ENCODE measurements around the gene CCDC185. TPM values are rescaled to one million over a fixed set of nuclear protein-coding genes. Genes with fewer than 3 reads are reported as not detected.

The CCDC185 gene
- total and polyA plus RNA-seq, 4 donors, result not detected

- Histone ChIP-seq H3K36me3 (ENCODE audit: control insufficient read depth in 4 of 4, insufficient read depth in 3 of 4, low read depth in 1 of 4, low read length in 3 of 4) (no peaks in the 10 kb centered on the region), H3K4me3 (ENCODE audit: low read depth in 1 of 3, low read length in 3 of 3) (no peak overlapping the region), H3K9ac (ENCODE audit: low read depth in 1 of 2, low read length in 2 of 2) (no peak overlapping the region), H3K27me3 (ENCODE audit: control insufficient read depth in 4 of 4, insufficient read depth in 4 of 4, low read length in 3 of 4) (no peaks in the 10 kb centered on the region), H3K4me1 (ENCODE audit: control insufficient read depth in 4 of 4, insufficient read depth in 4 of 4, low read length in 3 of 4) (peaks cover 0 to 19% (median 13%) of the 10 kb centered on the region in 4 donors), H3K27ac (ENCODE audit: low read depth in 1 of 2, low read length in 2 of 2) (no peak overlapping the region), H3K9me3 (ENCODE audit: control insufficient read depth in 4 of 4, low read length in 3 of 4) (no peaks in the 10 kb centered on the region)
- no peak for DNase-seq (ENCODE audit: low spot score)
- no peak for TF ChIP-seq NR2F2 (IDR thresholded peaks at IDR 0.05)
- no peak for TF ChIP-seq TAF1 (conservative IDR thresholded peaks at IDR 0.05)
- TF ChIP-seq HNF4A (conservative IDR thresholded peaks at IDR 0.05), result no peak
- 82% methylated on average over 10 of the region's 10 CpGs for WGBS
Observed at GRCh38 chr1:223419561-223419960, 26.3 kb downstream of the CCDC185 start.

DNA sequence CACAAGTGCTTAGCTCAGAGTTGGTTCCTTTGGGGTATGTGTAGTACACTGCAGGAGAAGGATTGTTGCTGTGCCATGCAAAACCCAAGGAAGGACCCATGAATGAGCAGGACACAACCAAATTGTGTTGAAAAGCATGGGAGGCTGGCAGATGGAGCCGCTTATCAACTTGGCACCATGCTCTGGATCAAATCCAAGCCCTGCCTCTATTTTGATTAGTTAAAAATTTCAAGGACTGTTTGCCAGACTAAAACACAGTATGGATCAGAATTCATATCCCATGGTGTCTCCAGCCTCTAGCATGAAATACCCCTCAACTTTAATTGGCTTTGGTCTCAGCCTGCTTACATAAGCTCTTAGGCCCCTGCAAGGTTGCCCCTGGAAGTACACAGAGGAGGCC is 27.8 kb downstream of the CCDC185 start:
- no peaks in the 10 kb centered on the region for H3K27me3 ChIP-seq (ENCODE audit: control insufficient read depth in 4 of 4, insufficient read depth in 4 of 4, low read length in 3 of 4)
- H3K27ac ChIP-seq (ENCODE audit: low read depth in 1 of 2, low read length in 2 of 2), result no peak overlapping the region
- no peak overlapping the region for H3K9ac ChIP-seq (ENCODE audit: low read depth in 1 of 2, low read length in 2 of 2)
- no peaks in the 10 kb centered on the region for H3K9me3 ChIP-seq (ENCODE audit: control insufficient read depth in 4 of 4, low read length in 3 of 4)
- DNase-seq (ENCODE audit: low spot score), result no peak
- H3K4me1 ChIP-seq (ENCODE audit: control insufficient read depth in 4 of 4, insufficient read depth in 4 of 4, low read length in 3 of 4), result peaks cover 0 to 19% (median 13%) of the 10 kb centered on the region in 4 donors
- 20% methylated on average over 1 of the region's 1 CpG for WGBS
- no peaks in the 10 kb centered on the region for H3K36me3 ChIP-seq (ENCODE audit: control insufficient read depth in 4 of 4, insufficient read depth in 3 of 4, low read depth in 1 of 4, low read length in 3 of 4)
- no peak overlapping the region for H3K4me3 ChIP-seq (ENCODE audit: low read depth in 1 of 3, low read length in 3 of 3)
- TF ChIP-seq ATF3 (IDR thresholded peaks at IDR 0.05) (no peak), GABPA (IDR thresholded peaks at IDR 0.05 in 1 of 2, conservative IDR thresholded peaks at IDR 0.05 in 1 of 2) (no peak), YY1 (IDR thresholded peaks at IDR 0.05) (no peak), HNF4G (IDR thresholded peaks at IDR 0.05) (no peak), EGR1 (IDR thresholded peaks at IDR 0.05; ENCODE audit: low read depth in 2 of 2) (no peak), TAF1 (conservative IDR thresholded peaks at IDR 0.05) (no peak), FOXA1 (IDR thresholded peaks at IDR 0.05) (no peak), NR2F2 (IDR thresholded peaks at IDR 0.05) (no peak), RAD21 (IDR thresholded peaks at IDR 0.05) (no peak)
- TF ChIP-seq, protein P1, sequence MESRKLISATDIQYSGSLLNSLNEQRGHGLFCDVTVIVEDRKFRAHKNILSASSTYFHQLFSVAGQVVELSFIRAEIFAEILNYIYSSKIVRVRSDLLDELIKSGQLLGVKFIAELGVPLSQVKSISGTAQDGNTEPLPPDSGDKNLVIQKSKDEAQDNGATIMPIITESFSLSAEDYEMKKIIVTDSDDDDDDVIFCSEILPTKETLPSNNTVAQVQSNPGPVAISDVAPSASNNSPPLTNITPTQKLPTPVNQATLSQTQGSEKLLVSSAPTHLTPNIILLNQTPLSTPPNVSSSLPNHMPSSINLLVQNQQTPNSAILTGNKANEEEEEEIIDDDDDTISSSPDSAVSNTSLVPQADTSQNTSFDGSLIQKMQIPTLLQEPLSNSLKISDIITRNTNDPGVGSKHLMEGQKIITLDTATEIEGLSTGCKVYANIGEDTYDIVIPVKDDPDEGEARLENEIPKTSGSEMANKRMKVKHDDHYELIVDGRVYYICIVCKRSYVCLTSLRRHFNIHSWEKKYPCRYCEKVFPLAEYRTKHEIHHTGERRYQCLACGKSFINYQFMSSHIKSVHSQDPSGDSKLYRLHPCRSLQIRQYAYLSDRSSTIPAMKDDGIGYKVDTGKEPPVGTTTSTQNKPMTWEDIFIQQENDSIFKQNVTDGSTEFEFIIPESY (IDR thresholded peaks at IDR 0.05), result no peak

DNA sequence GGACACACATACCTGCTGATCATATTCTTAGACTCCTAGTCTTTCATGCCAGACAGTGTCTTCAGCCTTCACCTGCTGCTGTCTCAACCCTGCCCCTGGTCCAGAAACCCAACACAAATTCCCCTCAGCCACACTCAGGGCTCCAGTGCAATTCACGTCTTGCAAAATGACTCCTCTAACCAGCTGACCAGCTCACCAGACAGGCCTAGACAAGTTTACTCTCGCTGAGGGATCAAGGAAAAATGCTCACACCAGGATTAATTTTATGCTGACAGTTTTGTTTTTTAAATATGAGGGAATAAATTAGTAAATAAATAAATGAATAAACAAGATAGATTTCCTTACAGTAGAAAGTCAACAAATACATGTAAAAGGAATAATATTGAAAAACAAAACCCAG is 28.5 kb downstream of the CCDC185 start:
- H3K4me1 ChIP-seq (ENCODE audit: control insufficient read depth in 4 of 4, insufficient read depth in 4 of 4, low read length in 3 of 4), result peaks cover 0 to 19% (median 13%) of the 10 kb centered on the region in 4 donors
- no peak overlapping the region for H3K9ac ChIP-seq (ENCODE audit: low read depth in 1 of 2, low read length in 2 of 2)
- TF ChIP-seq NR2F2 (IDR thresholded peaks at IDR 0.05) (no peak), SP1 (IDR thresholded peaks at IDR 0.05) (no peak), FOXA1 (IDR thresholded peaks at IDR 0.05) (no peak), TAF1 (conservative IDR thresholded peaks at IDR 0.05) (no peak), HNF4A (conservative IDR thresholded peaks at IDR 0.05) (no peak), YY1 (IDR thresholded peaks at IDR 0.05) (no peak), MAX (IDR thresholded peaks at IDR 0.05) (no peak), JUND (IDR thresholded peaks at IDR 0.05) (no peak), EGR1 (IDR thresholded peaks at IDR 0.05; ENCODE audit: low read depth in 2 of 2) (no peak), RAD21 (IDR thresholded peaks at IDR 0.05) (no peak), RXRA (IDR thresholded peaks at IDR 0.05) (no peak)
- TF ChIP-seq, protein P2, sequence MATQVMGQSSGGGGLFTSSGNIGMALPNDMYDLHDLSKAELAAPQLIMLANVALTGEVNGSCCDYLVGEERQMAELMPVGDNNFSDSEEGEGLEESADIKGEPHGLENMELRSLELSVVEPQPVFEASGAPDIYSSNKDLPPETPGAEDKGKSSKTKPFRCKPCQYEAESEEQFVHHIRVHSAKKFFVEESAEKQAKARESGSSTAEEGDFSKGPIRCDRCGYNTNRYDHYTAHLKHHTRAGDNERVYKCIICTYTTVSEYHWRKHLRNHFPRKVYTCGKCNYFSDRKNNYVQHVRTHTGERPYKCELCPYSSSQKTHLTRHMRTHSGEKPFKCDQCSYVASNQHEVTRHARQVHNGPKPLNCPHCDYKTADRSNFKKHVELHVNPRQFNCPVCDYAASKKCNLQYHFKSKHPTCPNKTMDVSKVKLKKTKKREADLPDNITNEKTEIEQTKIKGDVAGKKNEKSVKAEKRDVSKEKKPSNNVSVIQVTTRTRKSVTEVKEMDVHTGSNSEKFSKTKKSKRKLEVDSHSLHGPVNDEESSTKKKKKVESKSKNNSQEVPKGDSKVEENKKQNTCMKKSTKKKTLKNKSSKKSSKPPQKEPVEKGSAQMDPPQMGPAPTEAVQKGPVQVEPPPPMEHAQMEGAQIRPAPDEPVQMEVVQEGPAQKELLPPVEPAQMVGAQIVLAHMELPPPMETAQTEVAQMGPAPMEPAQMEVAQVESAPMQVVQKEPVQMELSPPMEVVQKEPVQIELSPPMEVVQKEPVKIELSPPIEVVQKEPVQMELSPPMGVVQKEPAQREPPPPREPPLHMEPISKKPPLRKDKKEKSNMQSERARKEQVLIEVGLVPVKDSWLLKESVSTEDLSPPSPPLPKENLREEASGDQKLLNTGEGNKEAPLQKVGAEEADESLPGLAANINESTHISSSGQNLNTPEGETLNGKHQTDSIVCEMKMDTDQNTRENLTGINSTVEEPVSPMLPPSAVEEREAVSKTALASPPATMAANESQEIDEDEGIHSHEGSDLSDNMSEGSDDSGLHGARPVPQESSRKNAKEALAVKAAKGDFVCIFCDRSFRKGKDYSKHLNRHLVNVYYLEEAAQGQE (IDR thresholded peaks at IDR 0.05), result no peak
- no peaks in the 10 kb centered on the region for H3K9me3 ChIP-seq (ENCODE audit: control insufficient read depth in 4 of 4, low read length in 3 of 4)
- H3K27ac ChIP-seq (ENCODE audit: low read depth in 1 of 2, low read length in 2 of 2), result no peak overlapping the region
- no peak overlapping the region for H3K4me3 ChIP-seq (ENCODE audit: low read depth in 1 of 3, low read length in 3 of 3)
- DNase-seq (ENCODE audit: low spot score), result no peak
- H3K36me3 ChIP-seq (ENCODE audit: control insufficient read depth in 4 of 4, insufficient read depth in 3 of 4, low read depth in 1 of 4, low read length in 3 of 4), result no peaks in the 10 kb centered on the region
- H3K27me3 ChIP-seq (ENCODE audit: control insufficient read depth in 4 of 4, insufficient read depth in 4 of 4, low read length in 3 of 4), result peaks cover 0 to 2% (median 0%) of the 10 kb centered on the region in 4 donors
- WGBS, result 22% methylated on average over 2 of the region's 2 CpGs

All from liver (tissue), 9 donors.